Superior temporal gyrus (tissue), 1 donor: ENCODE results near the gene SLC13A5.
A peak's percentile ranks its signal among the peaks of the same experiment; 100 is the strongest.
"Not testable (repeated sequence)": the region's sequence is repeated elsewhere in the genome, so short reads cannot be mapped to it uniquely, and the experiment has no call there.

ENCODE experiments used
- DNase-seq: peaks from one replicate; pipeline ENCODE4 v3.0.0-alpha.2; 2016; ENCODE audit errors: extremely low spot score

SLC13A5 gene

DNA sequence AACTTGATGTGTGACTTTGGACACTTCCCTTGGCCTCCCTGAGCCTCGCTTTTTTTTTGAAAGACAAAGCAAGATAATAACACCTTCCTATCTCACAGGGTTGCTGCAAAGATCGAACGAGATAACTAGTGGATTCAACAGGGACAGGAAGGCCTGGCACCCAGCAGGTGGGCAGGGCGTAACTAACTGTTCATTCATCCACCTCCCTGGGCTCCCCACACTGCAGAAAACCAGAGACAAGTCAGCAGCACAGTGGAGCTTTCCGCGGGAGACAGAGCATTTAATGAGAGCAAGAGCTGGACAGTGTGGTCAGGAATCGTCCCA, 28.7 kb downstream of the SLC13A5 start:
- no peak for DNase-seq

GRCh38 chr17:6683730-6684459, 29.3 kb downstream of the SLC13A5 start:
- no peak for DNase-seq

- DNase-seq, result no peak
Observed at GRCh38 chr17:6683081-6683684, 30.0 kb downstream of the SLC13A5 start.

- DNase-seq, result no peak
Observed at GRCh38 chr17:6682339-6682738, 30.8 kb downstream of the SLC13A5 start.

- no peak for DNase-seq
Observed at GRCh38 chr17:6681671-6682070, 31.5 kb downstream of the SLC13A5 start.

GRCh38 chr17:6681176-6681575, 32.0 kb downstream of the SLC13A5 start:
- no peak for DNase-seq

- no peak for DNase-seq
Observed at GRCh38 chr17:6679241-6679640, 33.9 kb downstream of the SLC13A5 start.

DNA sequence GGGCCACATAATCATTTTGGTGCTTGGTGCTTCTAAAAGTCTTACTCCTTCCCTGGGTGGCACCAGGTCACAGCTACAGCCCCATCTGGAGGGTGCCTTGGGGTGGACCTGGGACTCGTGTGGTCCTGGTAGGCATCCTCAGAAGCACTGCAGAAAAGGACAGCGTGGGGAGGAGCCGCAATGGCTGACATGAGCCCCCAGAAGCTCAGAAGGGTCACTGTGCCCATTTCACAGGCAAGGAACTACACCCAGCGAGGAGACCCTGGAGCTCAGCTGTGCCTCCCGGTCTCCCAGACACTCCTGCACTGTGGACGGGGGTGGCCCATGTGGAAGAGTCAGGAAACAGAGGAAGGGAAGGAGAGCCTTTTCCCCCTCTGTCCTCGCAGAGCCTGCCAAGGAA, 35.2 kb downstream of the SLC13A5 start:
- DNase-seq, result no peak

DNA sequence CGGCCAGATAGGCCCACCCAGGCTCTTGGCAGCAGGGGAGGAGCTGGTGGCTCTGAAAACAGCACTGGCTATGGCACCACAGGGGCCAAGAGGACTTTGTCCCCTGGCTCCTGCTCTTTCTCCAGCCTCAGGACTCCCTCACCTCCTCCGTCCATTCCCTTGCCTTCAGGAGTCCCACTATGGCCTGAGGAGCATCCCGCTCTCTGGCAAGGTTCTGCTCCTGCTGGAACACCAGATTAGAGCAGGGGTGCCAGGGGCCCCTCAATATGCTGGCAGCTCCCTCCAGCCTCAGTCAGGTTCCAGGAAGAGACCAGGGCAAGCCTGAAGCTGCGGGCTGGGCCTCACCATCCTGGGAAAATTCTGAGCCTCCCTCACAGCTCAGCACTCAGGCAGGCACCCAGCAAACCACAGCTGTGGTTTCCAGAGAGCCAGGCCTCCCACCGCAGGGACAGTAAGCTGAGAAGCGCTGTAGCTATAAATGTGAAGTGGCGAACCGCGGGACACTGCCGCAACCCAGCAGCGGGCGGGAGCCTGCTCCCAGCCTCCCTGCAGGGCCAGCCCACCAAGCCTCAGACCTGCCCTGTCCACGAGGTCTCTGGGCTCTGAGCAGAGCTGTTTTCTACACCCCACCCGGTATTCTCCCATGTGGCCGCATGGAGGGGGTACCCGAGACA, 35.9 kb downstream of the SLC13A5 start:
- DNase-seq, result no peak

DNA sequence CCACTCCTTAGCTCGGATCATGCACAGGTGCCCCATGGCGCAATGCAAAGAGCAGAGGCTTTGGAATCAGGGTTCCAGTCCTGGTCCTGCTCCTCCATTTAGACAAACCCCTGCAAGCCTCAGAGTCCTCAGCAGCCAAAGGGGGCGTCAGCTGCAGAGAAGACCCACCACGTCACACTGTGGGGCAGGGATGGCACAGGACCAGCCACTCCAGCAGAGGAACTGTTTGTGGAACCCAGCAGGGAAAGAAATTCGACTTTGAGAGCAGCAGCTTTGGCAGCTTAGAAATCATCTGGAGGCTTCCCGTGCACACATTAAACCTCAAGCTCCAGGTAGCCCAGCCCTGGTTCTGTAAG, 36.4 kb downstream of the SLC13A5 start:
- no peak for DNase-seq

- no peak for DNase-seq
Observed at GRCh38 chr17:6675201-6675825, 37.9 kb downstream of the SLC13A5 start.

DNA sequence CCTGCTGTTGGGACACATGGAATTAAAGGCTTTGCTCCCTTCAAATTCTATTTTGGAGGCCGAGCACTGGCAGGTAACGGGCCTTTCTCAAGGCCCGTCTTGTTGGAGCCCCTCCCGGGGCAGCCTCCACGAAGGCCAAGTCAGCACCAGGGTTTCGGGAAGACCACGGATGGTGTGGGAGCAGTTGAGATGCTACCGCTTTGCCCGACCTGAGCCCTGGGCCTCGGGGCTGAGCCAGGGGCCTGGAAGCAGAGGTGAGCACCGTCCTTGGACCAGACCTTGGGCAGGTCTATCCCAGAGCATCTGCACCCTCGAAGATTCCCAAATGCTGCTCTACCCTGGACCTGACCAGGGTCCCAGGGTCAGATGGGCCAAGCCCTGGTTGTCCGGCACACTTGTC, 38.6 kb downstream of the SLC13A5 start:
- DNase-seq, result no peak

- no peak for DNase-seq
Observed at GRCh38 chr17:6671431-6671830, 41.7 kb downstream of the SLC13A5 start.

DNA sequence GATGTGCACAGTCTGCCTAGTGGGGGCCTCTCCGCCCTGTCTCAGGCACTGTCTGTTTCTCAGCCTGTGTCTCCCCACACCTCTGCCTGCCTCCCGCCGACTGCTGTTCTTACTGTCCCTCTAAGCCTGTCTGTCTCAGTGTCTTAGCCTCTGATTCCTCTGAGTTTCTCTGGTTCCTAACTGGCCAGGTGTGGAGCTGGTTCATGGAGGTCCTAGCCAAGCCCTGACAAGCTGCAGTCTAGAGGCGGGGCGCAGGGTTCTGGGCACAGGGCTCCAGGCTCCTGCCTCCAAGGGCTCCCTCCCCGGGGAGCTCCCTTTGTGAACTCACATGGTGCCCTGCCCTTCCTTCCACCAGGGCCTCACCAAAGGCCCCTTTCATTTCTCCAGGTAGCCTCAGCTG, 42.2 kb downstream of the SLC13A5 start:
- no peak for DNase-seq

- no peak for DNase-seq
Observed at GRCh38 chr17:6670571-6670970, 42.6 kb downstream of the SLC13A5 start.

DNA sequence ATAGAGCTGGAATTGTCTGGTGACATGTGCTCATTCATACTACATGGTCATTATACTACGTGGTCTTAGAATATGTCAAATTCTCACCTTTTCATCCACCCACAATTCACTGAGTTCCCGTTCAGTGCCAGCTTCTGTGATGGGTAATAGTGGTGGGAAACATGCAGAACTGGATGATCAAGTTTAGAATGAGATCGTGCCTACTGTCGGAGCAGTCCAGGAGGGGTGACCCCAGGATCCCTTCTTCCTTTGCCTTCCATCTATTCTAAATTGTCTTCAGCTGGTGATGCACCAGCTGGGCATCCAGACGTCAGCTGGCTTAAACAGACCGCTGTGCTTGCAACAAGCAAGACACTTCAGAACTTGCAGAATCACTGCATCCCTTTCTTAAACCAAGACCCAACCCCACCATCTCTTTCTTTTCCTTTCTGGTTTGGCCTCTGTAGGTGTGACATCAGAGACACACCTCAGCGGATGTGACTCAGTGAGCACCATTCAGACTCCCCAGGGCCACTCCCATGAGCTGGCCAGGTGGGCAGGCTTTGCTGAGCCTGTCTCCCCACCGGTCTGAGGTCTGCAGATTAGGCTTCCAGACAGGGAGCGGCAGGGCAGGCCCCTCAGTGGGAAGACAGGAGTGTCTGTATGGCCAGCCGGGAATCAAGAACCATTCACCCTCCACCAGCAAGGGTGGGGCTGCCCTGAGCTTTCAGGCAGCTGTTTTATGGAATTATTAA, 43.5 kb downstream of the SLC13A5 start:
- no peak for DNase-seq

DNA sequence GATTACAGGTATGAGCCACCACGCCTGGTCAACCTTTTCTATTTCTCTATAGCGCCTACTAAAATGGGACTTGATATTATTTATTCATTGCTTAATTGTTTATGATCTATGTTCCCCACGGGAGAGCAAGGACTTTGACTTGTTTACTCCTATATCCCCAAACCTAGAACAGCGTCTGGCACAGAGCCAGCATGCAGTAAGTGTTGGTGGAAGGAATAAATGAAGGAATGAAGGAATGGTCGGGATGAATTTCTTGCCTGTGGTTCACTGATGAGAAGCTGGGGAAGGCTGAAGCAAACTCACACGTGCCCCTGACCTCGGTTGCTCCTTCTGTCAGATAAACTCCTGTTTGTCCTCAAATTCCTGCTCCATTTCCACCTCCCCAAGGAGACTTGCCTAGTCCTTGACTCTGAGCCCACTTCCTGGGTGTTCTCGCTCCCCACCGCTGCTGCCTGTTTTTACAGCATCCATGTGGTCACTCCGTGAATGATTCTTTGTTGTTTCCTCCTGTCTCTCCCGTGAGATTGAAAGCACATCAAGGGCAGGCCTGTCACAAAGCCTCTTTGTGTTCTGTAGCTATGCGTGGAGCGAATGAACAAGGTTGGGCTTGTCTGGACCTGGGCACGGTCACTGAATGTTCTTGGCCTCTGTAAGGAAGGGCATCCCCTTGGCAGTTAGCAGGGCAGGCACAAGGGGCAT, 44.3 kb downstream of the SLC13A5 start:
- DNase-seq, result no peak

GRCh38 chr17:6668219-6668618, 45.0 kb downstream of the SLC13A5 start:
- DNase-seq, result no peak

GRCh38 chr17:6667516-6667915, 45.7 kb downstream of the SLC13A5 start:
- DNase-seq, result no peak

GRCh38 chr17:6666557-6666956, 46.6 kb downstream of the SLC13A5 start:
- no peak for DNase-seq

DNA sequence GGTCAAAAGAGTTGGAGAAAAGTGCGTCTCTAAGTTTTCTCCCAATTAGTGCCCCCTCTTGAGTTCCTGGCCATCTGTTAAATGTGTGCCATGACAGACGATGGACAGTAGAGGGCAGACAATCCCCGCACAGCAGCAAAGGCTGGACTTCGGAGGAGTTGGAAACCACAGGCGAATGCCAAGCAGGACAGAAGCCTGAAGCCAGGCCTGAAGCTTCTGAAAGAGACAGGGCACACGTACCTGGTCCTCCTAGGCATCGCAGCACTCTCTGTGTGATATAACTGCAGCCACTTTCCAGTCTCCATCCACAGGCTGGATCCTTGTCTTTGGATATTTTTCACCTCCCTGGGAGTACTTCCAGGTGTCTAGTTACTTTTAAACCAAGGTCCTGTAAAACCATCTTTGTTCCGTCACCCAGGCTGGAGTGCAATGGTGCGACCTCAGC, 47.1 kb downstream of the SLC13A5 start:
- peak; percentile 86 for DNase-seq

DNA sequence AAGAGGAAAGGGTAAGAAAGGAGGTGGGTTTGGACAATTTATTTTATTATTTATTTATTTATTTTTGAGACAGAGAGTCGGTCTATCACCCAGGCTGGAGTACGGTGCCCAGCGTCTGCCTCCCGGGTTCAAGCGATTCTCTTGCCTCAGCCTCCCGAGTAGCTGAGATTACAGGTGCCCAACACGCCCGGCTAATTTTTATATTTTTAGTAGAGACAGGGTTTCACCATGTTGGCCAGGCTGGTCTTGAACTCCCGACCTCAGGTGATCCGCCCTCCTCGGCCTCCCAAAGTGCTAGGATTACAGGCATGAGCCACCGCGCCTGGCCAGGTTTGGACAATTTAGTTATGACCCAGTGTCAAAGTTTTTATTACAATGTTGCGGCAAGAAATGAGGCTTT, 50.0 kb downstream of the SLC13A5 start:
- not testable (repeated sequence) for DNase-seq
